HEK293T (cell line): Measurements from ENCODE around the gene TVP23B.

Source experiments
- CTCF ChIA-PET: fragments of 350-600 bp; formaldehyde crosslinking; extraction: SDS; loops from one replicate; lab custom pipeline; 2021; ENCODE audit warnings: antibody characterized with exemption, inconsistent platforms; lab: Yijun Ruan, JAX
- POLR2A ChIA-PET: fragments of 350-600 bp; formaldehyde crosslinking; extraction: SDS; loops from one replicate; lab custom pipeline; 2020; ENCODE audit warnings: antibody characterized with exemption, inconsistent platforms; lab: Yijun Ruan, JAX
- DNase-seq: peaks from one replicate; pipeline ENCODE4 v3.0.0; 2012; ENCODE audit warnings: mixed read lengths; ENCODE audit errors: extremely low spot score
- ARNT ChIP-seq: fragments of 450-650 bp; IDR thresholded peaks from 2 replicates; pipeline ENCODE4 v1.6.1; 2017; ENCODE audit warnings: mild to moderate bottlenecking
- BHLHE40 ChIP-seq: fragments of 450-650 bp; IDR thresholded peaks from 2 replicates; pipeline ENCODE4 v1.6.1; 2016; ENCODE audit warnings: mild to moderate bottlenecking, moderate library complexity, borderline replicate concordance
- CTBP1 ChIP-seq: fragments of 450-650 bp; IDR thresholded peaks from 2 replicates; pipeline ENCODE4 v1.6.1; 2016; ENCODE audit warnings: borderline replicate concordance
- ELF4 ChIP-seq: fragments of 450-650 bp; IDR thresholded peaks from 2 replicates; pipeline ENCODE4 v1.6.1; 2017; ENCODE audit warnings: antibody characterized with exemption
- FOXA1 ChIP-seq: fragments of 450-650 bp; IDR thresholded peaks from 2 replicates; pipeline ENCODE4 v1.6.1; 2016; ENCODE audit warnings: mild to moderate bottlenecking
- FOXK2 ChIP-seq: fragments of 450-650 bp; IDR thresholded peaks from 2 replicates; pipeline ENCODE4 v1.6.1; 2016; ENCODE audit warnings: mild to moderate bottlenecking
- FOXM1 ChIP-seq: fragments of 450-650 bp; IDR thresholded peaks from 2 replicates; pipeline ENCODE4 v1.6.1; 2017; ENCODE audit warnings: mild to moderate bottlenecking, borderline replicate concordance
- HDGF ChIP-seq: fragments of 450-650 bp; IDR thresholded peaks from 2 replicates; pipeline ENCODE4 v1.6.1; 2017; ENCODE audit warnings: antibody characterized with exemption, borderline replicate concordance
- L3MBTL2 ChIP-seq: fragments of 450-650 bp; conservative IDR thresholded peaks from 2 replicates; pipeline ENCODE4 v1.6.1; 2016; ENCODE audit warnings: mild to moderate bottlenecking
- LEF1 ChIP-seq: fragments of 450-650 bp; IDR thresholded peaks from 2 replicates; pipeline ENCODE4 v1.6.1; 2017; ENCODE audit warnings: mild to moderate bottlenecking, borderline replicate concordance
- NFRKB ChIP-seq: fragments of 450-650 bp; IDR thresholded peaks from 2 replicates; pipeline ENCODE4 v1.6.1; 2016; ENCODE audit warnings: mild to moderate bottlenecking, moderate library complexity
- PKNOX1 ChIP-seq: fragments of 450-650 bp; IDR thresholded peaks from 2 replicates; pipeline ENCODE4 v1.6.1; 2016
- SP1 ChIP-seq: fragments of 450-650 bp; IDR thresholded peaks from 2 replicates; pipeline ENCODE4 v1.6.1; 2017
- SUZ12 ChIP-seq: fragments of 450-650 bp; IDR thresholded peaks from 2 replicates; pipeline ENCODE4 v1.6.1; 2016; ENCODE audit warnings: mild to moderate bottlenecking
- TARDBP ChIP-seq: fragments of 450-650 bp; IDR thresholded peaks from 2 replicates; pipeline ENCODE4 v1.6.1; 2016
- ZNF384 ChIP-seq: fragments of 450-650 bp; IDR thresholded peaks from 2 replicates; pipeline ENCODE4 v1.6.1; 2016

Gene TVP23B

GRCh38 chr17:18850679-18851078 is 69.7 kb downstream of the TVP23B start:
- TF ChIP-seq TARDBP (no peak), LEF1 (no peak), SUZ12 (no peak), NFRKB (no peak), FOXM1 (no peak), PKNOX1 (no peak), ARNT (no peak)
- DNase-seq: no peak
- POLR2A ChIA-PET: interaction anchor here (0.9 to 1.0 kb wide), 2 partner anchors 8 to 17 kb away, joined by 3 read pairs; no protein-coding TSS in a partner anchor
- CTCF ChIA-PET: no interaction called here

- ChIA-PET POLR2A (no interaction called here), CTCF (no interaction called here)
- TF ChIP-seq ARNT (no peak), SUZ12 (no peak), FOXA1 (no peak), SP1 (no peak), TARDBP (no peak), LEF1 (no peak), ELF4 (no peak), HDGF (no peak), NFRKB (no peak), PKNOX1 (no peak), L3MBTL2 (no peak), FOXM1 (no peak), CTBP1 (no peak), BHLHE40 (no peak), FOXK2 (no peak), ZNF384 (no peak)
- DNase-seq: no peak
Measured at GRCh38 chr17:18851201-18851600, 70.2 kb downstream of the TVP23B start.

GRCh38 chr17:18854956-18855355 is 74.0 kb downstream of the TVP23B start:
- TF ChIP-seq NFRKB (no peak), ELF4 (no peak), PKNOX1 (no peak), FOXK2 (no peak), LEF1 (no peak), SP1 (no peak), FOXM1 (no peak), ZNF384 (no peak), L3MBTL2 (no peak), HDGF (no peak), FOXA1 (no peak), SUZ12 (no peak), CTBP1 (no peak), TARDBP (no peak), BHLHE40 (no peak), ARNT (no peak)
- POLR2A ChIA-PET: interaction anchor here (0.6 to 1.4 kb wide), 4 partner anchors 9 to 672 kb away, joined by 3 to 5 read pairs (median 3); partner anchors contain the start of gene ALKBH5
- CTCF ChIA-PET: no interaction called here
- no peak for DNase-seq

- ChIA-PET CTCF (no interaction called here), POLR2A (interaction anchor here (1.1 to 1.4 kb wide), 2 partner anchors 9 to 12 kb away, joined by 3 to 5 read pairs; no protein-coding TSS in a partner anchor)
- peak; percentile 88 for DNase-seq
- TF ChIP-seq LEF1 (no peak), FOXA1 (no peak), SP1 (no peak), CTBP1 (no peak), SUZ12 (no peak), L3MBTL2 (peak; percentile 65), PKNOX1 (no peak), FOXM1 (no peak), NFRKB (no peak), HDGF (0 out of 2 replicates have a peak, but pooled peaks have one; percentile 42), FOXK2 (no peak)
Measured at GRCh38 chr17:18855831-18856569, 75.0 kb downstream of the TVP23B start.
